GM12878 (cell line): ENCODE measurements around the gene VPS8. TPM values are rescaled to one million over a fixed set of nuclear protein-coding genes. Genes with fewer than 3 reads are reported as not detected.

Experiments
- ATAC-seq: fragments of 200-7000 bp; cut with Tn5 transposase; 3 replicates; pipeline ENCODE4 v1.9.1; 2020; ENCODE audit warnings: mild to moderate bottlenecking, moderate library complexity
- BruUV-seq: library from RNA; stranded (reverse); fragments of 400-500 nt; replicated peaks from 2 replicates; lab custom pipeline; 2021; lab: Mats Ljungman, UMichigan
- CTCF ChIA-PET: fragments of 300-600 bp; sonication (Branson Sonifier 250); formaldehyde crosslinking; extraction: SDS; loops from one replicate; lab custom pipeline; 2021; ENCODE audit warnings: inconsistent platforms; lab: Yijun Ruan, JAX
- POLR2A ChIA-PET: fragments of 350-600 bp; formaldehyde crosslinking; extraction: SDS; loops from one replicate; lab custom pipeline; 2021; ENCODE audit warnings: inconsistent platforms; lab: Charles Lee
- RAD21 ChIA-PET: fragments of 300-600 bp; sonication (Branson Sonifier 250); formaldehyde crosslinking; loops from one replicate; lab custom pipeline; 2023; ENCODE audit warnings: antibody characterized with exemption; ENCODE audit not compliant: unreplicated experiment; lab: Charles Lee
- SMC1A ChIA-PET: fragments of 300-600 bp; sonication (Branson Sonifier 250); formaldehyde crosslinking; loops from one replicate; lab custom pipeline; 2023; ENCODE audit not compliant: unreplicated experiment, uncharacterized antibody; lab: Charles Lee
- DNase-seq: peaks from one replicate; pipeline ENCODE4 v3.0.0-alpha.2; 2011; ENCODE audit warnings: low read depth, low spot score
- FAIRE-seq: peaks from 3 replicates; lab custom pipeline; 2011; peaks lifted over from hg19 to GRCh38; lab: Jason Lieb, UNC
- H2AFZ ChIP-seq: 2 replicates; pipeline ENCODE4 v1.6.0; 2011; ENCODE audit warnings: low read depth, low read length, control low read depth; ENCODE audit not compliant: control insufficient read depth
- H3K27ac ChIP-seq: 2 replicates; pipeline ENCODE4 v1.5.1; 2011; ENCODE audit warnings: control low read depth; ENCODE audit not compliant: control insufficient read depth, insufficient read depth
- H3K27me3 ChIP-seq, 2 experiments: replicated peaks in 1 of 2; 2 replicates each; pipeline versions ENCODE4 v1.6.0 to v1.6.1; 2011; ENCODE audit warnings: low read length in 1 of 2; ENCODE audit not compliant: control insufficient read depth in 2 of 2, insufficient read depth in 2 of 2
- H3K36me3 ChIP-seq, 2 experiments: 2 replicates each; pipeline ENCODE4 v1.5.1; 2011; ENCODE audit warnings: low read length in 1 of 2; ENCODE audit not compliant: control insufficient read depth in 2 of 2, insufficient read depth in 2 of 2
- H3K4me1 ChIP-seq: 2 replicates; pipeline ENCODE4 v1.6.1; 2011; ENCODE audit warnings: mild to moderate bottlenecking, low read length, moderate library complexity, mixed read lengths; ENCODE audit not compliant: control insufficient read depth, insufficient read depth
- H3K4me2 ChIP-seq: 2 replicates; pipeline ENCODE4 v1.6.0; 2011; ENCODE audit warnings: control low read depth; ENCODE audit not compliant: control insufficient read depth, insufficient read depth
- H3K4me3 ChIP-seq: fragments of 200-600 bp; sonication (generic); 2 replicates; pipeline ENCODE4 v1.5.1; 2016
- H3K79me2 ChIP-seq: 2 replicates; pipeline ENCODE4 v1.6.0; 2011; ENCODE audit warnings: low read length; ENCODE audit not compliant: control insufficient read depth, insufficient read depth
- H3K9ac ChIP-seq: 2 replicates; pipeline ENCODE4 v1.8.0; 2011; ENCODE audit warnings: low read length, control low read depth, mixed read lengths; ENCODE audit not compliant: control insufficient read depth, insufficient read depth
- H3K9me3 ChIP-seq: replicated peaks from 3 replicates; pipeline ENCODE4 v1.5.1; 2011; ENCODE audit warnings: mild to moderate bottlenecking, low read length; ENCODE audit not compliant: control insufficient read depth, insufficient read depth
- H4K20me1 ChIP-seq: 2 replicates; pipeline ENCODE4 v1.6.0; 2011; ENCODE audit not compliant: control insufficient read depth, insufficient read depth
- ELK1 ChIP-seq: IDR thresholded peaks from 2 replicates; pipeline ENCODE4 v1.6.1; 2012; ENCODE audit warnings: low read depth, low read length, improper control_type of control experiment
- RB1 ChIP-seq: fragments of 450-650 bp; formaldehyde crosslinking; IDR thresholded peaks from 2 replicates; pipeline ENCODE4 v1.6.1; 2017; ENCODE audit warnings: mild to moderate bottlenecking, borderline replicate concordance
- RELB ChIP-seq: fragments of 450-650 bp; IDR thresholded peaks from 2 replicates; pipeline ENCODE4 v1.6.1; 2017; ENCODE audit warnings: low read depth, mild to moderate bottlenecking, moderate library complexity
- SPI1 ChIP-seq: IDR thresholded peaks from 2 replicates; pipeline ENCODE4 v1.6.1; 2011; ENCODE audit warnings: low read depth, mild to moderate bottlenecking, low read length, moderate library complexity, borderline replicate concordance; ENCODE audit not compliant: insufficient read depth
- TARDBP ChIP-seq: IDR thresholded peaks from 2 replicates; pipeline ENCODE4 v1.6.1; 2016; ENCODE audit warnings: borderline replicate concordance
- TCF7 ChIP-seq: IDR thresholded peaks from 2 replicates; pipeline ENCODE4 v1.6.1; 2014; ENCODE audit warnings: antibody characterized with exemption, borderline replicate concordance
- ZNF207 ChIP-seq: fragments of 450-650 bp; IDR thresholded peaks from 2 replicates; pipeline ENCODE4 v1.6.1; 2014; ENCODE audit warnings: antibody characterized with exemption, mild to moderate bottlenecking, borderline replicate concordance
- WGBS: methylation state at CpG from one replicate; pipeline ENCODE4 v1.1.6; 2016; ENCODE audit warnings: low lambda C conversion rate; ENCODE audit not compliant: insufficient replicate concordance, insufficient coverage; ENCODE audit errors: missing lambda C conversion rate; 5-methylcytosine and 5-hydroxymethylcytosine counted together
- in situ Hi-C: fragments of 300-500 bp; cut with MboI; formaldehyde crosslinking; loops from 9 replicates; pipeline ENCODE4 v1.14.3; 2018; ENCODE audit warnings: mixed read lengths
- intact Hi-C: fragments of 100-400 bp; cut with micrococcal nuclease; formaldehyde crosslinking; loops from one replicate; pipeline ENCODE4 v1.14.2; 2022; ENCODE audit not compliant: unreplicated experiment
- polyA plus RNA-seq, 11 experiments: library from polyadenylated mRNA; depleted of rRNA in 4 of 11; unstranded in 6 of 11; stranded (reverse) in 5 of 11; fragments of >200 nt; fragmentation: Nextera tagmentation in 4 of 11; fragmentation: Illumina TruSeq in 1 of 11; extraction: Ambion mirVana in 4 of 11; extraction: Trizol in 1 of 11; gene quantifications; 1 replicate in 1 of 11; 2 replicates in 10 of 11; pipeline versions ENCODE4 v1.2.1 to v1.2.3, GENCODE V29; 2011 to 2016; ENCODE audit warnings: inconsistent platforms in 2 of 11, missing spikeins in 2 of 11, low read depth in 1 of 11
- total RNA-seq, 4 experiments: library from RNA; depleted of rRNA in 3 of 4; stranded (reverse); fragments of >200 nt in 3 of 4; fragmentation: Illumina TruSeq in 1 of 4; extraction: Trizol in 1 of 4; gene quantifications; 2 replicates each; pipeline versions ENCODE4 v1.2.1 to v1.2.3, GENCODE V29; 2013 to 2021

Gene VPS8
- total and polyA plus RNA-seq, 10 of the 15 experiments (the other 5 are each of a cell fraction or from before 2014, with no cell fraction given), result 8.9 to 34.7 (median 20.9) TPM

DNA sequence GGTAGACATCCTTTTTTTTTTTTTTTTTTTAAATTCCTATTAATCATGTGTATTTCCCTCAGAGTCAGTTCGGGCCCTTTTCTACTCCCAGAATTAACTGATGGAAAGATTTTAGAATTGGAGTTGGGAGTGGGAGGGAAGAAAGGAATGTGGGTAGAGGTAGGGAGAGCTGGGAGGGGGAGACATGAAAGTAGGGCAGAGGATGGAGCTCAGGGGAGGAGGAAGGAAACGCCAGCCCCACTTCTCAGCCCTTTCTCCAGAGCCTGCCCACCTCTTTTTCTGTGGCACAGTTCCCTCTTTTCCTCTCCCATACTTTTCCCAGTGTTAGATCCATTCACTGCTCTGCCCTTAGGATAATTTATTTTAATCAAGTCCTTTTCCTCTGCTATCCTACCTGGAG lies 129.4 kb downstream of the VPS8 start (continued):
- TF ChIP-seq ZNF207 (no peak), ELK1 (no peak), TCF7 (no peak), RB1 (no peak)

DNA sequence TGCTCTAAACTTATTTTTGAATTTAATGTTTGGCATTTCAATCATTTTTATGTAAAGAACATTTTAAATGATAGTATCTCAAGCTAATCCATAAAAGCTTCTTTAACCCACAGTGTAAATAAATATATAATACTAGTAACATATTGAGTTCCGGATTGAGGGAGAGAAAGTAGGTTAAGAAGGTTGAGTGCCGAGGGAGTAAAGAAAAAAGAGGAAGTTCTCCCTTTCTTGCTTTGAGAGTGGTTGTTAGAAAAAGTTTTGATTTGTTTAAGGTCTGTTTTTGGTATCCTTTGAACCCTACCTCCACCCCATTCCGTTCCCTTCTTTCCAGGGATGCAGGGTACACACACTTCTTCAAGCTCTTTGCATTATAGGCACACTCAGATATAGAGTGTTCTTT lies 130.8 kb downstream of the VPS8 start:
- H3K9ac ChIP-seq, result no peak overlapping the region
- peak; percentile 50 for ATAC-seq
- H3K79me2 ChIP-seq, result no peaks in the 10 kb centered on the region
- no peak overlapping the region for H2AFZ ChIP-seq
- intact Hi-C loops, result no loop called here
- whole genome bisulfite sequencing, result 2% methylated on average over 3 of the region's 3 CpGs
- CTCF ChIA-PET, result interaction anchor here (1.0 kb wide), 1 partner anchor 14 kb away, joined by 5 read pairs; no protein-coding TSS in a partner anchor
- POLR2A ChIA-PET, result interaction anchor here (0.9 kb wide), 1 partner anchor 64 kb away, joined by 3 read pairs; no protein-coding TSS in a partner anchor
- no peaks in the 10 kb centered on the region for H3K9me3 ChIP-seq
- RAD21 ChIA-PET, result no interaction called here
- SMC1A ChIA-PET, result no interaction called here
- no peak overlapping the region for H3K27ac ChIP-seq
- no peak overlapping the region for H3K4me2 ChIP-seq
- no peaks in the 10 kb centered on the region; a peak in 1 of 4 replicates for H3K36me3 ChIP-seq
- no TSS peak for BruUV-seq
- DNase-seq, result no peak
- H3K27me3 ChIP-seq, result no peaks in the 10 kb centered on the region
- H4K20me1 ChIP-seq, result no peaks in the 10 kb centered on the region
- no peak for FAIRE-seq
- no peaks in the 10 kb centered on the region for H3K4me1 ChIP-seq
- TF ChIP-seq RELB, result no peak
- TF ChIP-seq TARDBP, result no peak
- peak; percentile 38; the same call in 1 of the 2 replicates for TF ChIP-seq SPI1
- TF ChIP-seq, all 136 proteins: peak for 1
- in situ Hi-C loops, result no loop called here
- H3K4me3 ChIP-seq, result no peak overlapping the region
